MM.1S (cell line): ENCODE measurements around the gene AKAP9.
"Not testable (repeated sequence)": the region's sequence is repeated elsewhere in the genome, so short reads cannot be mapped to it uniquely, and the experiment has no call there.

Source experiments
- DNase-seq: peaks from one replicate; pipeline ENCODE4 v3.0.0-alpha.2; 2015
- H2AFZ ChIP-seq: fragments of 300-600 bp; sonication (generic); 2 replicates; pipeline ENCODE4 v1.6.0; 2016; ENCODE audit warnings: antibody characterized with exemption, low read length
- H3F3A ChIP-seq: fragments of 300-600 bp; sonication (generic); 2 replicates; pipeline ENCODE4 v1.6.1; 2016; ENCODE audit warnings: mild to moderate bottlenecking, antibody characterized with exemption, low read length, moderate library complexity, mixed read lengths; ENCODE audit not compliant: insufficient read depth
- H3K27ac ChIP-seq: fragments of 300-600 bp; sonication (generic); 2 replicates; pipeline ENCODE4 v1.5.1; 2016; ENCODE audit warnings: mild to moderate bottlenecking, low read length
- H3K27me3 ChIP-seq: fragments of 300-600 bp; sonication (generic); replicated peaks from 2 replicates; pipeline ENCODE4 v1.6.0; 2016; ENCODE audit warnings: low read length; ENCODE audit not compliant: insufficient read depth
- H3K36me3 ChIP-seq: fragments of 300-600 bp; sonication (generic); replicated peaks from 2 replicates; pipeline ENCODE4 v1.6.1; 2016; ENCODE audit warnings: mild to moderate bottlenecking, low read length, mixed read lengths; ENCODE audit not compliant: insufficient read depth
- H3K4me1 ChIP-seq: fragments of 300-600 bp; sonication (generic); 2 replicates; pipeline ENCODE4 v1.6.1; 2016; ENCODE audit warnings: low read length, mixed read lengths
- H3K4me2 ChIP-seq: fragments of 300-600 bp; sonication (generic); 2 replicates; pipeline ENCODE4 v1.6.0; 2016; ENCODE audit warnings: low read depth, low read length
- H3K4me3 ChIP-seq: fragments of 300-600 bp; sonication (generic); 2 replicates; pipeline ENCODE4 v1.5.1; 2016; ENCODE audit warnings: low read length, mixed read lengths
- H3K79me2 ChIP-seq: fragments of 300-600 bp; sonication (generic); 2 replicates; pipeline ENCODE4 v1.6.1; 2016; ENCODE audit warnings: mixed run types, low read length, mixed read lengths
- H3K9ac ChIP-seq: fragments of 300-600 bp; sonication (generic); 2 replicates; pipeline ENCODE4 v1.6.1; 2016; ENCODE audit warnings: low read length, mixed read lengths
- H3K9me2 ChIP-seq: fragments of 300-600 bp; sonication (generic); replicated peaks from 2 replicates; pipeline ENCODE4 v1.6.1; 2016; ENCODE audit warnings: mild to moderate bottlenecking, low read length, mixed read lengths; ENCODE audit not compliant: insufficient read depth
- H3K9me3 ChIP-seq: fragments of 300-600 bp; sonication (generic); replicated peaks from 2 replicates; pipeline ENCODE4 v1.6.1; 2016; ENCODE audit warnings: mild to moderate bottlenecking, low read length, mixed read lengths; ENCODE audit not compliant: insufficient read depth
- H4K20me1 ChIP-seq: fragments of 300-600 bp; sonication (generic); 2 replicates; pipeline ENCODE4 v1.6.1; 2016; ENCODE audit warnings: mild to moderate bottlenecking, low read length, moderate library complexity, mixed read lengths; ENCODE audit not compliant: insufficient read depth
- EZH2 ChIP-seq: fragments of 300-600 bp; sonication (generic); optimal IDR thresholded peaks from 2 replicates; pipeline ENCODE3; 2017; ENCODE audit warnings: low read depth, mild to moderate bottlenecking, antibody characterized with exemption, low read length, mixed read lengths
- EZH2phosphoT487 ChIP-seq: fragments of 300-600 bp; sonication (generic); IDR thresholded peaks from 2 replicates; pipeline ENCODE4 v1.6.1; 2018; ENCODE audit warnings: antibody characterized with exemption, low read length
- TF ChIP-seq, protein P1 (sequence below): fragments of 300-600 bp; sonication (generic); IDR thresholded peaks from 2 replicates; pipeline ENCODE4 v1.5.1; 2016; ENCODE audit warnings: antibody characterized with exemption, low read length, mixed read lengths

AKAP9 gene

DNA sequence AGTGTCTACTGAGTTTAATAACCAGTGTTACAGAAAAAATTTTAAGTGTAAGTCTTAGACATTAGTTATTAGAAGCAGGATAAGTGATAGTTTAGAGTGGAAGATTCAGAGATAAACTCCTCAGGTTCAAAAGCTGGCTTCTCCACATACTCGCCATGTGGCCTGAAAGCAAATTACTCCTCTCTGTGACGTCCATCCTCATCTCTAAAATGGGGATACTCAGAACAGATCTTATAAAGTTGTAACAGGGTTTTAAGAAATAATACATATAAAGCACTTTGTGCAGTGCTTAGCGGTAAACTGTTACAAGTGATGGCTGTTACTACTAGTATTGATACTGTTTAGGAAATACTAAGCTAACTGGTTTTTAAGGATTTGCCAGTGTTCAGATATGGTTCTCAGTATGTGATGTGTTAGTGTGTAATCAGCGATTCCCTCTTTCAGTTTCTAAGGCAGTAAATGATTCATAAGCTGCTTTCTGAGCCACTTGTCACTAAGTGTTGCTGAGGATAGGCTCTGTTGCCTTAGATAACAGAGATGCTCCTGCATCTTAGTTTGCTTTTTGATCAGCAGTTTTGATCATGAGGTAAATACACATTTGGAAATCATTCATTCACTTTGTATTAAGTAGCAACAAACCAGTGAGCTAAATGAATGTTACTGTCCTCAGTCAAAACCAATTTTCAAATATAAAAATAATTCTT is 134.9 kb downstream of the AKAP9 start:
- H3K9me3 ChIP-seq: no peaks in the 10 kb centered on the region
- no peak overlapping the region for H3K9ac ChIP-seq
- H3K79me2 ChIP-seq: no peaks in the 10 kb centered on the region
- no peak overlapping the region for H3K4me2 ChIP-seq
- DNase-seq: peak; percentile 19
- H3K4me1 ChIP-seq: peaks cover 9% of the 10 kb centered on the region; the same call in 1 of the 2 replicates
- no peak overlapping the region for H2AFZ ChIP-seq
- peaks cover 3% of the 10 kb centered on the region; the same call in 1 of the 2 replicates for H3K36me3 ChIP-seq
- no peak for TF ChIP-seq EZH2phosphoT487
- TF ChIP-seq EZH2: no peak
- TF ChIP-seq, protein P1, sequence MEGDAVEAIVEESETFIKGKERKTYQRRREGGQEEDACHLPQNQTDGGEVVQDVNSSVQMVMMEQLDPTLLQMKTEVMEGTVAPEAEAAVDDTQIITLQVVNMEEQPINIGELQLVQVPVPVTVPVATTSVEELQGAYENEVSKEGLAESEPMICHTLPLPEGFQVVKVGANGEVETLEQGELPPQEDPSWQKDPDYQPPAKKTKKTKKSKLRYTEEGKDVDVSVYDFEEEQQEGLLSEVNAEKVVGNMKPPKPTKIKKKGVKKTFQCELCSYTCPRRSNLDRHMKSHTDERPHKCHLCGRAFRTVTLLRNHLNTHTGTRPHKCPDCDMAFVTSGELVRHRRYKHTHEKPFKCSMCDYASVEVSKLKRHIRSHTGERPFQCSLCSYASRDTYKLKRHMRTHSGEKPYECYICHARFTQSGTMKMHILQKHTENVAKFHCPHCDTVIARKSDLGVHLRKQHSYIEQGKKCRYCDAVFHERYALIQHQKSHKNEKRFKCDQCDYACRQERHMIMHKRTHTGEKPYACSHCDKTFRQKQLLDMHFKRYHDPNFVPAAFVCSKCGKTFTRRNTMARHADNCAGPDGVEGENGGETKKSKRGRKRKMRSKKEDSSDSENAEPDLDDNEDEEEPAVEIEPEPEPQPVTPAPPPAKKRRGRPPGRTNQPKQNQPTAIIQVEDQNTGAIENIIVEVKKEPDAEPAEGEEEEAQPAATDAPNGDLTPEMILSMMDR: no peak
- H3K27me3 ChIP-seq: no peaks in the 10 kb centered on the region
- peak overlapping the region; percentile 10; the same call in 1 of the 2 replicates for H3K27ac ChIP-seq
- H3K9me2 ChIP-seq: no peaks in the 10 kb centered on the region
- no peak overlapping the region for H3K4me3 ChIP-seq
- no peaks in the 10 kb centered on the region for H4K20me1 ChIP-seq
- peaks cover 6% of the 10 kb centered on the region; the same call in 1 of the 2 replicates for H3F3A ChIP-seq

DNA sequence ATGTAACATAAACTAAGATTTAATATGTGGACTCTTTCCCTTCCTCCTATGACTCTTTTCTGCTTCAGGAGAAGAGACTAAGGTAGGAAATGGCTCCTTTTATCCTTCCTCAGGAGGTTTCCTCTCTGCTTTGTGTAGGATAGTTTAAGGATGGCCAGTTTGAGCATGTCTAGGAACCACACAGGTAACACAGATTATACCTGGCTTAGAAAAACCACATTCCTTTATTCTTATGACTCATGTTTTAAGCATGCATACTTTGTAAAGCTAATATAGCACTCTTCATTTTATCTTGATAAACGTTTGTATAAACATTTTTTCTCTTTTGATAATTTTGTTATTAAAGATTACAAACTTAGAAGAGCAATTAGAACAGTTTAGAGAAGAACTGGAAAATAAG is 135.8 kb downstream of the AKAP9 start:
- peaks cover 9% of the 10 kb centered on the region; the same call in 1 of the 2 replicates for H3K4me1 ChIP-seq
- no peaks in the 10 kb centered on the region for H4K20me1 ChIP-seq
- no peak overlapping the region for H3K27ac ChIP-seq
- H3K9me3 ChIP-seq: no peaks in the 10 kb centered on the region
- no peaks in the 10 kb centered on the region for H3K79me2 ChIP-seq
- DNase-seq: no peak
- no peak overlapping the region for H3K9ac ChIP-seq
- TF ChIP-seq EZH2phosphoT487 (no peak), EZH2 (no peak)
- TF ChIP-seq, protein P1: no peak
- no peaks in the 10 kb centered on the region for H3K27me3 ChIP-seq
- H3K4me3 ChIP-seq: no peak overlapping the region
- H2AFZ ChIP-seq: no peak overlapping the region
- H3F3A ChIP-seq: peaks cover 6% of the 10 kb centered on the region; the same call in 1 of the 2 replicates
- H3K9me2 ChIP-seq: no peaks in the 10 kb centered on the region
- H3K36me3 ChIP-seq: peaks cover 3% of the 10 kb centered on the region; the same call in 1 of the 2 replicates
- no peak overlapping the region for H3K4me2 ChIP-seq

DNA sequence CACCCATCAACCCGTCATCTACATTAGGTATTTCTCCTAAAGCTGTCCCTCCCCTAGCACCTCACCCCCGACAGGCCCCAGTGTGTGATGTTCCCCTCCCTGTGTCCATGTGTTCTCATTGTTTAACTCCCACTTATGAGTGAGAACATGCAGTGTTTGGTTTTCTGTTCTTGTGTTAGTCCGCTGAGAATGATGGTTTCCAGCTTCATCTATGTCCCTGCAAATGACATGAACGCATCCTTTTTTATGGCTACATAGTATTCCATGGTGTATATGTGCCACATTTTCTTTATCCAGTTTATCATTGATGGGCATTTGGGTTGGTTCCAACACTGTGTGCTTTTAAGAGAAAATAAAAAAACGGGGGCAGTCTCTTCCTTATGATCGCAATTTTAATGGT is 143.3 kb downstream of the AKAP9 start:
- not testable (repeated sequence) for H4K20me1 ChIP-seq, H3K4me2 ChIP-seq, H3K9me3 ChIP-seq, H3K9me2 ChIP-seq, H3K27ac ChIP-seq, H2AFZ ChIP-seq, H3K9ac ChIP-seq, H3K4me3 ChIP-seq, H3K79me2 ChIP-seq, H3K36me3 ChIP-seq, H3K4me1 ChIP-seq, H3F3A ChIP-seq, DNase-seq, H3K27me3 ChIP-seq

DNA sequence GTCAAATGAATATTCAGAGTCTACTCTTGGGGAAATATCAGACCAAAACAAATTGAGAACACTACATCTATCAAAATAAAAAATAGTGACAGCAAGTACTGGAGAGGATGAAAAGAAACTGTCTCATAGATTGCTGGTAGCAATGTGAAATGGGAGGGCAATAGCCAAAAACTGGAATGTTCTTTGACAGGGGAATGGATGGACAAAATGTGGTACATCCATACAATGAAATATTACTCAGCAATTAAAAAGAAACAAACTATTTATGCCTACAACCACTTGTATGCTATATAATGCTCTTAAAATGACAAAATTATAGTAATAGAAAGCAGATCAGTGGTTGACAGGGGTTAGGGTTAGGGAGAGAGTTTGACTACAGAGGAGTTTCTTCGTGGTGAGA is 147.6 kb downstream of the AKAP9 start:
- no peaks in the 10 kb centered on the region for H3F3A ChIP-seq
- H3K27ac ChIP-seq: no peak overlapping the region
- no peak for TF ChIP-seq EZH2phosphoT487
- no peak for TF ChIP-seq EZH2
- TF ChIP-seq, protein P1: no peak
- H3K9me2 ChIP-seq: no peaks in the 10 kb centered on the region
- H3K9ac ChIP-seq: no peak overlapping the region
- H4K20me1 ChIP-seq: no peaks in the 10 kb centered on the region
- no peaks in the 10 kb centered on the region for H3K4me1 ChIP-seq
- H3K79me2 ChIP-seq: no peaks in the 10 kb centered on the region
- no peak for DNase-seq
- H3K36me3 ChIP-seq: peaks cover 1% of the 10 kb centered on the region; the same call in 1 of the 2 replicates
- no peak overlapping the region for H3K4me2 ChIP-seq
- no peaks in the 10 kb centered on the region for H3K9me3 ChIP-seq
- no peaks in the 10 kb centered on the region for H3K27me3 ChIP-seq
- no peak overlapping the region for H3K4me3 ChIP-seq
- H2AFZ ChIP-seq: no peak overlapping the region
